Activated CD4-positive, CD25-positive, alpha-beta regulatory T cell treated with anti-CD3 and anti-CD28 coated beads, Interleukin-2, amount 50 U/mL, for 24 hours (primary cell): ENCODE data around the gene KLHL2.
"Not testable (repeated sequence)": the region's sequence is repeated elsewhere in the genome, so short reads cannot be mapped to it uniquely, and the experiment has no call there.

ENCODE experiments used
- ATAC-seq, 2 donors: fragments of 150-1000 bp; cut with Tn5 transposase; one replicate each; pipeline ENCODE4 v1.10.0; 2021; ENCODE audit warnings: mild to moderate bottlenecking in 1 of 2, moderate library complexity in 1 of 2

The KLHL2 gene

DNA sequence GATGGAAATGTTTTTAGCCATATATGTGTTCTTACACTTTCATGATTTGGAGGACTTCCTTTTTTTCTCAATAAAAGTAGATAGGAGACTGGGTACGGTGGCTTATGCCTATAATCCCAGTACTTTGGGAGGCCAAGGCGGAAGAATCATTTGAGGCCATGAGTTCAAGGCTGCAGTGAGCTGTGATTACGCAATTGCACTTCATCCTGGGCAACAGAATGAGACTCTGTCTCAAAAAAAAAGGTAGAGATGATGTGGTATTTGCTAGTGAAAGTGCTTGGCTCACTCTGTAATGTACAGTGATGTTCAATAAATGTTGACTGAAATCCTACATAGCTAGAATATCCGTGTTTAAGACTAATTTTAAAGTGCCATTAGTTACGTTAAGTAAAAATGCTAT lies 27.4 kb downstream of the KLHL2 start:
- ATAC-seq, result no peak

GRCh38 chr4:165236852-165237251 lies 29.5 kb downstream of the KLHL2 start:
- ATAC-seq, result not testable (repeated sequence)

DNA sequence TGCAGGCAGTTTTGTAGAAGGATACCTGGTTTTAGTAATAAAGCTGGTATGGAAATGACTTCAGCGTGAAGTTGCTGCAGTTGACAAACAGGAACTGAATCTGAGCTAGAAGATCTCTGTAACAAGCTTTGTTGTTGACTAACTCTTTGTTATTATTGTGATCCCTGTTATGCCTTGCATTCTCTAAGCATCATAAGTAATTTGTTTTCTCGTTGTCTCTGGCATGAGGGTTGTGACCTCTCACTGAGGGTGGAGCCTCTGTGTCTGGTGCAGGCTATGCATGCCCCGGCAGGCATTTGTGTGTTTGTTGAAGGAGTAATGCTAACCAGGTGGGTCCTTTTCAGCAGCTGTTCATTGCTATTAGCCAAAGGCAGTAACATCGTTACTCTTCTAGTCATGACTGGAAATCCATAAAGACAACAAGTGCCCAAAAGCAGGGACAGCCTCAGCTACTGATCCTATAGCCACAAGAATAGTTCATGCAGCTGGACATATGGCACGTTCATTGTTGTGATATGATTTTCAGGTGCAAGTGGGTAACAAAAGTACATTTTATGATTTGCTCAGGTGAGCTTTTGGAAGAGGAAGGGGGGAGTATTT lies 30.8 kb downstream of the KLHL2 start:
- ATAC-seq, result not testable (repeated sequence)

DNA sequence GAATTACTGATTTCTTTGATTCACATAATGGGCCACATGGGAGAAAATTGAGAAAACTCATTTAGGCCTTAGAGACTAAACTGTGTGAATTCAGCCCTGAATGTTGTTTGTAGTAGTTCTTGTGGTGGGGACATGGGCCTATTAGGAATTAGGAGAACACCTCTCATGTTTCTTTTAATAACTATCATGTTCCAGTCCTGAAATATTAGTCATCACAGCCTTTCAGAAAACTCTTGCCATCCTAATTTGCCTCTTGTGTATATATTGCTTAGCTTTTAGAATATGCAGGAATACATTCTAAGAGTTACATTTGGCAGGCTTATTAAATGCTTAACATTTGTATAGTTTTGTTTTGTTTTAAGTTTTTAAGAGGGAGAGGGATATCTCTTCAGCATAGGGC lies 33.4 kb downstream of the KLHL2 start:
- ATAC-seq, result not testable (repeated sequence)

GRCh38 chr4:165244148-165244547 lies 36.8 kb downstream of the KLHL2 start:
- ATAC-seq, result not testable (repeated sequence)

GRCh38 chr4:165244587-165245186 lies 37.3 kb downstream of the KLHL2 start:
- ATAC-seq, result not testable (repeated sequence)

- peak; percentile 30 for ATAC-seq
Measured at GRCh38 chr4:165248102-165248501, 40.7 kb downstream of the KLHL2 start.

DNA sequence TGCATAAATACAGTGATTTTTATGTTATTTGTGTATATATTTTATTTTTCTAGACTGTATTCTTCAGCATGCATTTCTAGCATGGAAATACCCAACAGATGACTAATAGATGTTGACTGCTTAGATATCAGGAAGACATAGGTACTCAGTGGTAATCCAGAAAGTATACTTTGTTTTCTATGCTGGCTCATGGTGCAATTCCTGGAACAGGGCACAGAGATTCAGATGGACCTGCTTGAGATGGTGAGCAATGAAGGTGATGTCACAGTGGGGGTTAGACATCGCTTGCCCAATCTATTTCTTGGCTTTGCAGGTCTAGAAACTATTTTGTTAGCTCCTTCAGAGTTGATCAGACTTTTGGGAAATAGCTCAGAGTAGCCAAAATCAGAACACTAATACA lies 41.5 kb downstream of the KLHL2 start:
- ATAC-seq, result peak; percentile 72 to 76

- ATAC-seq, result not testable (repeated sequence)
Measured at GRCh38 chr4:165254771-165255170, 47.4 kb downstream of the KLHL2 start.

DNA sequence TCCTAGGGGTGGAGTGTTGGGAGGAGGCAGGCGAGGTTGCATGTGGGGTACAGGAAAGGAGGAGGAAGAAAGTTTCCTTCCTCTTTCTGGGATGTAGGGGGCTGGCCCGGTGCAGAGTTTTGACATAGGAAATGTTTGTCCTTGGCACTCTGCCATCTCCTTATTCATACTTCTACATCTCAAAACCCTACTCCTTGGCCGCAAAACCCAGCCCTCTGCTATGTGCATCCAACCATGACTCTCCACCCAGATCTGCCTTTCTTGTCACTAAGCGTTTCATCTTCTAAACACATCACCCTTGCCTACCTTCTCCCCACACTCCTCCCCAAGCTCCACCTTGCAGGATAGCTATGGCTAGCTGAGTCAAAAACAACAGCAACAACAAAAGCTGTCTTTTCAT lies 48.1 kb downstream of the KLHL2 start:
- peak; percentile 79 to 81 for ATAC-seq

- not testable (repeated sequence) for ATAC-seq
Measured at GRCh38 chr4:165256074-165256659, 48.8 kb downstream of the KLHL2 start.

GRCh38 chr4:165259776-165260175 lies 52.4 kb downstream of the KLHL2 start:
- not testable (repeated sequence) for ATAC-seq

DNA sequence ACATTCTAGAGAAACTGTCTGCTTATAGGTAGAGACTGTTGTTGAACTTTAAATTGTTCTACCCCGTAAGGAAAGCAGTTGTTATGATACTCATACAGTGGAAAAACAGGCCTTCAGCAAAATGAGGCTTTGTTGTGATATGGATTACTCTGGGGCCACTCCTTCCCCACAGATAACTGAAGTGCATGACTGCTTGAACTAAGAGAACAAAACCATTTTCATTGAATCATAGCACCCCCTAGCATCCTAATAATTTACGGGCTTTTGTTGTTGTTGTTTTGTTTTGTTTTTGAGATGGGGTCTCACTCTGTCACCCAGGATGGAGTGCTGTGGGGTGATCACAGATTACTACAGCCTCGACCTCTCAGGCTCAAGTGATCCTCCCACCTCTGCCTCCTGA lies 54.9 kb downstream of the KLHL2 start:
- ATAC-seq, result not testable (repeated sequence)

- not testable (repeated sequence) for ATAC-seq
Measured at GRCh38 chr4:165263466-165263865, 56.1 kb downstream of the KLHL2 start.

- ATAC-seq, result not testable (repeated sequence)
Measured at GRCh38 chr4:165269931-165270330, 62.6 kb downstream of the KLHL2 start.

GRCh38 chr4:165273443-165273842 lies 66.1 kb downstream of the KLHL2 start:
- not testable (repeated sequence) for ATAC-seq

- not testable (repeated sequence) for ATAC-seq
Measured at GRCh38 chr4:165275357-165275756, 68.0 kb downstream of the KLHL2 start.

DNA sequence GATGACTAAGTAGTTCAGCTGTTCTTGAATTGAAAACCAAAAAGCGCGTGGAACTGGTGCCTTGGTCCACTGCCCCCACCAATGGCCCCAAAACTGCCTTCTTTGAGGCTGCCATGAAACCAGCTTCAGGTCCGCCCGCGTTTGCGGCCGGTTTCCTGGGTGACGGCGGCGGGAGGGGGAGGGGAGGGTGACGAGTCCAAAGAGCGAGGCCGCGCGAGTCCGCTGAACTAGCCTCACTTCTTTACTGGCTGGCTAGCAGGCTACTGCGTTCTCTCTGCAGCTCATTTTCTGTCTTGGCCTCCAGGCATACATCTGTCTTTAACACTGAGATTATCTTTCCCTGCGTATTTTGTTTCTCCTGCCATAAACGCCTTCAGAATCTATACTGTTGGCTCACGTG lies 72.2 kb downstream of the KLHL2 start:
- ATAC-seq, result not testable (repeated sequence)

- not testable (repeated sequence) for ATAC-seq
Measured at GRCh38 chr4:165284697-165285096, 77.3 kb downstream of the KLHL2 start.

DNA sequence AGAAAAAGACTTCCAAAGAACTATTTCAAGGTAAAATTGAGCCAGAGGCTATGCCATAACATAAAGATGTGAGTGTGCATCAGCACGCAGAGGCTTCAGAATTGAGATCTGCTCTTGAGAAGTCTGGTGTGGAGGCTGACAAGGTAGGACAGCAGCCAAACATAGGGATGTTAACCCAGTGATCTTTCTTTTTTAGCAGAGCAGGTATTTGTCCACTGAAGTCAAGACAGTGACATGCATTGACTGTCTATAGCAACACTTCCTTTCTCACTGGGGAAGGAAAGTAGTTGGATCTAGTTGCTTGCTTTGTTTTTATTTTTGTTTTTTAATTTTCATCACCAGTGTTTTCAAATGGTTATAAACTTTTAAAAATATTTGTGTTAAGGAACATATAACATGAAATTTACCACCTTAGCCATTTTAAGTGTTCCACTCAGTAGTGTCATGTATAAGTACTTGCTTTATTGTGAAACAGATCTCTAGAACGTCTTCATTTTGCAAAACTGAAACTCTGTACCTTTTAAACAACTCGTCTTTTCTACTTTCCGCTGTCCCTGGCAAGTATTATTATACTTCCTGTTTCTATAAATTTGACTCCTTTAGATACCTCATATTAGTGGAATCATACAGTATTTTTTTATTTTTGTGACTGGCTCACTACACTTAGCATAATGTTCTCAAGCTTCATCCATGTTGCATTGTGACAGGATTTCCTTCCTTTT lies 79.4 kb downstream of the KLHL2 start:
- peak; percentile 55 to 60 for ATAC-seq

DNA sequence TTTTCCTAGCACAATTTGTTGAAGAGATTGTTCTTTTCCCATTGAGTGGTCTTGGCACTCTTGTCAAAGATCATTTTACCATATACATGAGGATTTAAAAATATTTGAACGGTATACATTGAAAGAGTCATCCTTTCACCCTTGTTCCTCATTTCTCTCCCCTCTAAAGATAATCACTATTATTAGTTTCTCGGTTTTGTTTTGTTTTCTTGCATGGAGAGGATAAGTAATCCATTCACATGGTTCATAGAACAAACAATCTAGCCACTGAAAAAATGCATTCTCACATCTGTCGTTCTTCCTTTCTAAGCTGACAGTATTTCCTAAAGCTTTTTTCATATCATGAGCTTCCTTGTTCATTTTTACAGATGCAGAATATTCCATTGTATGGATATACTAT lies 80.9 kb downstream of the KLHL2 start:
- ATAC-seq, result no peak

GRCh38 chr4:165288639-165289422 lies 81.5 kb downstream of the KLHL2 start:
- ATAC-seq, result no peak

- no peak for ATAC-seq
Measured at GRCh38 chr4:165289423-165289785, 82.0 kb downstream of the KLHL2 start.
